Measurements from ENCODE around the gene ADSL.
"Not testable (repeated sequence)": the region's sequence is repeated elsewhere in the genome, so short reads cannot be mapped to it uniquely, and the experiment has no call there.

ADSL gene

DNA sequence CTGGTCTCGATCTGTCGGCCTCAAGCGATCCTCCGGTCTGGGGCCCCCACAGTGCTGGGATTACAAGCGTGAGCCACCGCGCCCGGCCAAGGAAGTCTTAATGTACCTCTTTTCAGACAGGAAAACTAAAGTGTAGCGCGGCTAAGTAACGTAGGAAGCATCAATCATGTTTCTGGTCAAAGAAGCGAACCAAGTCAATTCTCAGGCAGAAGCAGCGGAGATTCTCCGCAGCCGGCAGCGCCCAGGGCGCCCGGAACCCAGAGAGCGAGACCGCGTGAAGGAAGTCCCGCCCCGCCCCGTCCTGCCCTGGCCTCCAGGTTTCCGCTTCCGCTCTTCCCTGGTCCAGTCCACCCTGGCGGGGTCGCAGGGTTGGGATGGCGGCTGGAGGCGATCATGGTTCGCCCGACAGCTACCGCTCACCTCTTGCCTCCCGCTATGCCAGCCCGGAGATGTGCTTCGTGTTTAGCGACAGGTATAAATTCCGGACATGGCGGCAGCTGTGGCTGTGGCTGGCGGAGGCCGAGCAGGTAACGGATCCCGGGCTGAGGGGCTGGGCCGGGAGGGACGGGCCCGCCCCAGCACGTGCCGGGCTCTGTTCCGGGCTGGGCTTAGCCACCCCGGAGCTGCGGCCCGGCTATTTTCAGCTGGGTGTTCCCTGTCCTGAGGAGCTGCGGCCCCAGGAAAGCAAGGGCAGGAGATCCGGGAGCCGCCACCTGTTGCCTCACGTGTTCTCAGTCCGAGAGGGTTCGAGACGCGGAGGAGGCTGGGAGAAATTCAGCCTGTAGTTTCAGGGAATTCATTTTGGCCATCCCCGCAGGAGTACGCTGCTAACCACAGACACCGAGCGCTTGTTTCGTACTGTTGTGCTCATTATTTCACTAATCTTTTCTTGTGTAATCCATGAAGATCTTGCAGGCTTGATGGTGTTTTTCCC lies at the start of gene ADSL:
ADSL (plus strand) TSS at position 316 of the 934 bp plus-strand sequence; CDS start at position 375, 59 bp downstream.
- DNase-seq, result peak; percentile 79 to 84

GRCh38 chr22:40300316-40300715 lies 46.0 kb upstream of the ADSL start:
- no peak for DNase-seq

DNA sequence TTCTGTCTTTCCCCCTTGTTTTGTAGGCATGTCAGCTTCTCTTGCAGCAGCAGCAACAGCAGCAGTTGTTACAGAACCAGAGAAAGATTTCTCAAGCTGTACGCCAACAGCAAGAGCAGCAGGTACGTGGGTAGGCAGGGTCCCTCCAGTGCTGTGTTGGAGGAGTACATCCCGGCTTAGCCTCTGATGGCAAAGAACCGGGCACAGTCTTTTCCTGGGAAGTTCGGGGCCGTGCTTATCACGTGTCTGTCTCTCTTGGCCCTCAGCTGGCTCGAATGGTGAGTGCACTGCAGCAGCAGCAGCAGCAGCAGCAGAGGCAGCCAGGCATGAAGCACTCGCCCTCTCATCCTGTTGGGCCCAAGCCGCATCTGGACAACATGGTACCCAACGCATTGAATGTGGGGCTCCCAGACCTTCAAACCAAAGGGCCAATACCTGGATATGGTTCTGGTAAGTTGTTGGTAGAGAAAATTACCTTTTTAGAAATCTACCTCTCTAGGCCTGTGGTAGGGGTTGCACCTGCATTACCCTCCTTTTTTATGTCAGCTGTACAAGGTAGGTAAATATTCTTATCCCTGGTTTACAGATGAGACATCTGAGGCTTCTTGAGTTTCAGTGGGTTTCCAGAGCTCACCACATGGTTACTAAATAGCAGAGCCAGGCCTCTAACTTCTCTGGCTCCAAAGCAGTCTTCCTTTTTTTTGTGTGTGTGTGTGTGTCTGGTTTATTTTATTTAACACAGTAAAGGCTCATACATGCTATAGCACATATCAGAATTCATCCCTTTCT lies 45.2 kb upstream of the ADSL start:
- DNase-seq, result no peak

DNA sequence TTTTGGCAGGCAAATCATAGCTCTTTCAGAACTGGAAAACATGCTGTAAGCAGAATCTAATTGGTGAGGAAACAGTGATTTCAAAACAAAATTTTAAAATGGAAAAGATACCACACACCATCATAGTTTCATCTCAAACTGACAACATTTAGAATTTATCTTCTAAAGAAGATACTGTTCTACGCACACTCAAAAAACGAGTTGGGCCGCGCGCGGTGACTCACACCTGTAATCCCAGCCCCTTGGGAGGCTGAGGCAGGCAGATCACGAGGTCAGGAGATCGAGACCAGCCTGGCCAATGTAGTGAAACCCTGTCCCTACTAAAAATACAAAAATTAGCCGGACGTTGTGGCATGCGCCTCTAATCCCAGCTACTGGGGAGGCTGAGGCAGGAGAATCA lies 44.2 kb upstream of the ADSL start:
- no peak for DNase-seq

DNA sequence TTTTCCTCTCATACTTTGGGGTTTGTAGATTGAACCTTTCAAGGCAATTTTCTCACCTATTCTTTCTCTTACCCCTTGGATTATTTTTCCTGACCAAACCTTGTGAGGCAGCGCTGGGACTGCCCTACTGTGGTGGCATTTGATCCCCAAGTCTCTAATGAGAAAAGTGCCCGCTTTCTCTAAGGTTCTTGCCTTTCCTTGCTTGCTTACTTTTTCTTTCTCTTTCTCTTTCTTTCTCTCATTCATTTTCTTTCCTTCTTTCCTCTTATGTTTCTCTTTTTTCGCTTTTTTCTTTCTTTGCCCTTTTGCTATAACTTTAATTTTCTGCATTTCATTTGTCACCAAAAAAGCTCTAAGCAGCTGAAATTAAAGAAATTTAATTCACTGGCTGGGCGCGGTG lies 40.7 kb upstream of the ADSL start:
- DNase-seq, result no peak

GRCh38 chr22:40308999-40309573 lies 37.2 kb upstream of the ADSL start:
- no peak for DNase-seq

DNA sequence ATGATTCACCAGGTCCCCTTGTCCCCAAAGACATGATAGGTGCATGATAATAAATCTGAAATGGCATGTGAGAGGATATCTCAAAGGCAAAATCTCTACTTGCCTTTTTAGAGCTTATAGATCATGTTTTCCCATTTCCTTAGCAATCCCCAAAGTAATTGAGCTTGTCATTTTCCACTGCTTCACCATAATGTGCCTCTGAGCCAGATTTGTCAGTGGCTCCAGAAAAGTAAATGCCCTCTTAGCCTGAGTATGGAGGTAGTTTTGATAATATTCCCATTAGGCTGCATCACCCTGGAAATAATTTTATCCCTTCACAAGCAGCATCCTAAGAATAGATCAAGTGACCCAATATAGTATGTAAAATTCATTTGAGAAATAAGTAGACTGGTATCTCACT lies 36.7 kb upstream of the ADSL start:
- DNase-seq, result no peak

GRCh38 chr22:40310081-40310767 lies 36.1 kb upstream of the ADSL start:
- DNase-seq, result no peak

DNA sequence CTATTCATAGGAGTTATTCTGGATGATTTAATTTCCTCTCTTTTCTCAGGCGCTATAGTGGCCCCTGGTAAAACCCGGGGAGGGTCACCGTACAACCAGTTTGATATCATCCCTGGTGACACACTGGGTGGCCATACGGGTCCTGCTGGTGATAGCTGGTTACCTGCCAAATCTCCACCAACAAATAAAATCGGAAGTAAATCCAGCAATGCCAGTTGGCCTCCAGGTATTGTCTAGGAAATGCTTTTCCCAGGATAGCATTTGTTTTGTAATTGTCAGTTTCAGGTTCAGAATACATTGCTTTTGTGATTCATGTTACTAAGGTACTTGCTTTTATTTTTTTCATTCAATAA lies 35.6 kb upstream of the ADSL start:
- no peak for DNase-seq

- DNase-seq, result not testable (repeated sequence)
Observed at GRCh38 chr22:40311646-40312045, 34.7 kb upstream of the ADSL start.

DNA sequence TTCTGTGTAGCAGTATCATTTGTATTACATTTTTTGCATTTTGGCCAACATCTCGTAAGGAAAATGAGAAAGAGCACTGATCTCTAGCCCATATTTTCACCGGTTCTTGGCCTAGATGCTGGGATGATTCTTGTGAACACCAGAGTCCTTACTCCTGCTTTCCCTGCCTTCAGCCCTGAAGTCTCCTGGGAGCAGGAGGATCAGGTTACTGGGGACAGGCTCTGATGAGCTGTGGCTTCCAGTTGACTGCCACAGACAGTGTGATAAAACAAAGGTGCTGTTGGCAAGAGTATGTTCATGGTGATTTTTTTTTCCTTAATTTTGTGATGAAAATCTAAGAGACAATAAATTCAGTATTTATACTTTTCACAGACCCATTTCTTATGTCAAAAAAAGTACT lies 34.2 kb upstream of the ADSL start:
- DNase-seq, result no peak

- no peak for DNase-seq
Observed at GRCh38 chr22:40313007-40313406, 33.3 kb upstream of the ADSL start.

- no peak for DNase-seq
Observed at GRCh38 chr22:40314041-40314440, 32.3 kb upstream of the ADSL start.

GRCh38 chr22:40320687-40321086 lies 25.6 kb upstream of the ADSL start:
- DNase-seq, result no peak

DNA sequence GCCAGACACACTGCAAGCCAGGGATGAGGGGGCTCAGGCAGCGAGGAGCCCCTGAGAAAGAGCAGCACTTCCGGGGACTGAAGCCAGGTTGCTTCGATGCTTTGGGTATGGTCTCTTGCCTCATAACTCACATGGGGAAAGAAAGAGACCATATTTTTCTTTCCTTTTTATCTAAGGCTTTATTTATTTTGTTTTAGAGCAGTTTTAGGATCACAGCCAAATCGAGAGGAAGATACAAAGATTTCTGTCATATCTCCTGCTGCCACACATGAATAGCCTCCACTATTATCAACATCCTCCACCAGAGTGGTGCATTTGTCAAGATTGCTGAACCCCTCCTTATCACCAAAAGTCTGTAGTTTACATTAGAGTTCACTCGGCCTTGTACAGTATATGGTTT lies 24.3 kb upstream of the ADSL start:
- DNase-seq, result no peak

GRCh38 chr22:40322818-40323447 lies 23.4 kb upstream of the ADSL start:
- no peak for DNase-seq

DNA sequence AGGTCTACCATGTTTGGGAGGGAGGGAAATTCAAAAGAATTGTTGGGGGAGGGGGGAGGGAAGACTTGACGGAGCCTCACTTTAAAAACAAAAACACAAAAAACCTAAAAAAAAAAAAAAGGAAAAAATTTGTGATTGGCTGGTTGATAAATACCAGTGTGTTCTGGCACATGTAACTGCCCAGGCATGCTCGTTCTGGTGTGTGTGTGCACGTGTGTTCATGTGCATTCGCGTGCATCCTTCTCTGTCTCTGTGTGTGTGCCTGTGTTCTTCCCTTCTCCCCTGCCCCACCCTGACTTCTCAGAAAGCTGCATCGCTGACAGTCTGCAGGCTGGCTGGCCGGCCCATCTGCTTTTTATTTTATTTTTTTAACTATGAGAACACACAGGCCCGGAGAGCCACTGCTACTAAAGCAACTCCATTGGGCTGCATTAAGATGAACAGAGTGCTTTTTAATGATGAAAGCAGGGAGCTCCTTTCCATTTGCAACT lies 22.6 kb upstream of the ADSL start:
- DNase-seq, result peak in 1 of 2 donors; percentile 12

DNA sequence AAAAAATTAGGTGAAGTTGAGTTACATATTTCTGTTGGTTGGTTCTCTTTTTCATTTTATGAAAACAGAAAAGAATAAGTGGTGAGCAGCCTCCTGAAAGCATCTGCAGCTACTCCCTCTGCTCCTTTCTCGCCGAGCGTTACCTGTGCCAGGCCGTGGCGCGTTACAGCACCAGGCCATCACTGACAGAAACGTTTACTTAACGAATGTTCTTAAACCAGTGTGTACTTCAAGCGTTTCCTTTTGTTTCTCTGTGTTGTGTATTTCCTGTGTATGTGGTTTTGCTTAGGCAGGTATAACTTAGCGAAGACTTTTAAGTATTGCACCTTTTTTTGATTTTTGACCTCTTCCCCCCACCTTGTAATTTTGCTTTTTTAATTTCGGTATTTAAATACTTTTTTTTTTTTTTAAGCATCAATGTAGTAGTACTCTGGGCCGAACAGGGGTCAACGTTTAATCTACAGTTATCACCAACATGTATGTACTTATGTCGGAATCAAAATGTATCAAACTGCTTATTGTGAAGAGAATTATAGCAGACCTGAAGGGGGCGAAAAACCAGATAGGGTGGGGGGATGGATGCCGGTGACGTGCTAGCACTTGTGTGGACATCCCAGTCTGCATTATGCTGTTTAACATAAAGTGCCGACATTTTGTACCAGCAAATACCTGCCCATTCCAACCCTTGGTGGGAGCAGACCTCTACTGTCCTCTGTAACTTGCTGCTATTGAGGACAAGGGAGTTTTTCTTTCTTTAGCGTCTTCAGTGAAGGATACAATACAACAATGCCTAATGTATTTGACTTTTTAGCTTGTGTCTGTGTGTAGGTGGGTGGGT lies 21.6 kb upstream of the ADSL start:
- DNase-seq, result peak; percentile 12 to 37

- DNase-seq, result peak; percentile 69 to 70
Observed at GRCh38 chr22:40325315-40325714, 21.0 kb upstream of the ADSL start.

GRCh38 chr22:40326905-40327735 lies 19.2 kb upstream of the ADSL start:
- DNase-seq, result no peak

Data from activated CD4-positive, alpha-beta T cell treated with anti-CD3 and anti-CD28 coated beads for 4 hours (primary cell).